Dermis blood vessel endothelial cell (primary cell): ENCODE results near the gene OSTF1. TPM values are rescaled to one million over a fixed set of nuclear protein-coding genes. Genes with fewer than 3 reads are reported as not detected.

Experiments
- DNase-seq: peaks from one replicate; pipeline ENCODE4 v3.0.0; 2010
- total RNA-seq: library from RNA; depleted of rRNA; stranded (reverse); fragments of >200 nt; gene quantifications from 2 replicates; pipeline ENCODE4 v1.2.3, GENCODE V29; 2014

OSTF1 gene
- total RNA-seq, 1 donor from 2014 or later: 115 TPM

DNA sequence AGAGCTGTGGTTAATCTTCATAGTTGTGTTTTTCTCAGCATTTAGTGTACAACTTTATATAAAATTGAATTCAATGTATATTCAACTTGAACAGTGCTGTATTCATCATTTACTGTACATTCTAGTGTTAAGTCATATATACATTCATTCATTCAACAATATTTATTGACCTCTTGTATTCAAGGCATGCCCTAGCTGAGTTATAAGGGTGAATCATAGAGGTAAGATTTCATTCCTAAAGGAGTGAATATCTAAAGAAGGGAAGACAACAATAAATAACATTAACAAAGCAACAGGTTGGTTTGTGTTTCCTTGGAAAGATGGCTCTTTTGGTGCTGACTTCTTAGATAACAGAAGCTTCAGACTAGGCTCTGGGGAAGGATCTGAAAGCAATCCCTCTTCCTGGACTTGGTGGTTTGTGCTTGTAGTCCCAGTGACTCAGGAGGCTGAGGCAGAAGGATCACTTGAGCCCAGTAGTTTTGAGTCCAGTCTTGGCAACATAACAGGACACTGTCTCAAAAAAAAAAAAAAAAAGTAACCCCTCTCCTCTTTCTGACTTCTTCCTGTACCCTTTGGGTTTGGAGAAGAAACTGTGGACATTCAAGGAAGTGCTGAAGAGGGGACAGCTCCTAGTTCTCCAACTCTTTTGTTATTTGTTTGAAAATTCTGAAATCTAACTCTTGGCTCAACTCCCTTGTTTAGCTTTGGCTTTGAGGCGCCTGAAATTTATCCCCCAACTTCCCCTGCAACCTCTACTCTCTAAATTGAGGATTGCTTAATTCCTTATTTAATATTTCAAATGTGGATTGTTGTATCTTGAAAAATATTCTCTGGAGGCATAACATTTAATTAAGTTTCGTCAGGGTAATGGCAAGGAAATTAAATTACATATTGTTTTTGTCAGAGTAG, 80.2 kb downstream of the OSTF1 start:
- peak; percentile 24 for DNase-seq

DNA sequence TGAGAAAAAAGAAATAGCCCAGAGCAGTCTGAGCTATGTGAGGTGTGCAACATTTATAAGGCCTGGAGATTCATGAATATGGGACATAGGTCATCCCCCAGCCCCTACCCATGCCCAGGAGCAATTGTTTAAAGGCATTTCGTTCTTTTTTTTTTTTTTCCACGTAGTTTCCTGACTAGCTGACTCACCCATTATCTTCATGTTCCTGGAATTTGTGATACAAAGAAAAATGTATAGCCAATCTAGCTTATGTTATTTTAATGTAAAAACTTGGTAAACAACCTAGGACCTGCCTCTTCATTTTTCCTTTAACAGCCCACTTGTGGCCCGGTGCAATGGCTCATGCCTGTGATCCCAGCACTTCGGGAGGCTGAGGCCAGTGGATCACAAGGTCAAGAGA, 81.3 kb downstream of the OSTF1 start:
- peak; percentile 97 for DNase-seq

GRCh38 chr9:75170898-75171360, 82.6 kb downstream of the OSTF1 start:
- no peak for DNase-seq

DNA sequence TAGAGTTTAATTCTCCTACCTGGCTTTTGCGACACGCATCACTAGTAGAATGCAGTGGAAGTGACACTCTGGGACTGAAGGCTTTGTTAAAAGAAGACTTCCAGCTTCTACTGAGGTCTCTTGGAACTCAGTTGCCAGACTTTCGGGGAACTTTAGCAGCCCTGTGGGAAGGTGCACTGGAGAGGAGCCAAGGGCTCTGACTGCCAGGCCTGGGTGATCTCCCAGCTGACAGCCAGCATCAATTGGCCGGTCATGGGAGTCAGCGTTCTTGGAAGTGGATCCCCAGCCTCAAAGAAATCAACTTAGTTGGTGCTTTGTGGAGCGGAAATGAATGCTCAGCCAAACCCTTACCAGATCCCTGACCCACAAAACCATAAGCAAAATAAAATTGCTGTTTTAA, 87.1 kb downstream of the OSTF1 start:
- DNase-seq: no peak

- no peak for DNase-seq
These were observed 87.7 kb downstream of the OSTF1 start for GRCh38 chr9:75176037-75176436.

- DNase-seq: peak; percentile 66
These were observed 93.4 kb downstream of the OSTF1 start for GRCh38 chr9:75181750-75182149.

- DNase-seq: no peak
These were observed 95.0 kb downstream of the OSTF1 start for GRCh38 chr9:75183306-75183705.

DNA sequence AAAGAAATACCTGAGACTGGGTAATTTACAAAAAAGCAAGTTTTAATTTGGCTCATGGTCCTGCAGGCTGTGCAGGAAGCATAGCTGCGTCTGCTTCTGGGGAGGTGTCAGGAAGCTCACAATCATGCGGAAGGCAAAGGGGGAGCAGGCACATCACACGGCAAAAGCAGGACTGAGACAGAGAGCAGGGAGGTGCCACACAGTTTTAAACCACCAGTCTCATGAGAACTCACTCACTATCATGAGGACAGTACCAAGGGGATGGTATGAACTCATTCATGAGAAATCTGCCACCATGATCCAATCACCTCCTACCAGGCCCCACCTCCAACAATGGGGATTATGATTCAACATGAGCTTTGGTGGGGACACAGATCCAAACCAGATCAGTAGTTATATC, 96.2 kb downstream of the OSTF1 start:
- DNase-seq: peak; percentile 36

- DNase-seq: peak; percentile 64
These were observed 97.4 kb downstream of the OSTF1 start for GRCh38 chr9:75185585-75186170.

- DNase-seq: peak; percentile 56
These were observed 98.6 kb downstream of the OSTF1 start for GRCh38 chr9:75186767-75187380.

DNA sequence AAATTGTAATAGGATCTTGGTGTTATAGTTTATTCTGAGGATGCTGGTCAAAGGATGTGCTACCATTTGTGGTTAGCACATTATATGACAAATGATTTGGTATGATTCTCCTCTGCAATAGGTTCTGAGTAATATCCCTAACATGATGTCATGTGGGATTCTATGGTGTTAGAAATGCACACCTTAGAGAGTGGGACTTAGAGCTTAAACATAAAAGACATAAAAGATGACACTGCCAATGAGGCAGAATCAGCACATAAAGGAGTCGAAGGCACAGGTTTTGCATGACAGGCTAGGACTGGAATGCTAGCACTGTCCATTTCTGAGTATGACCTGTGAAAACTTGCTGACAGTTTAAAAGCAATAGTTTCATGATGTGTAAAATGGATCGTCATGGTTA, 100.4 kb downstream of the OSTF1 start:
- DNase-seq: no peak

DNA sequence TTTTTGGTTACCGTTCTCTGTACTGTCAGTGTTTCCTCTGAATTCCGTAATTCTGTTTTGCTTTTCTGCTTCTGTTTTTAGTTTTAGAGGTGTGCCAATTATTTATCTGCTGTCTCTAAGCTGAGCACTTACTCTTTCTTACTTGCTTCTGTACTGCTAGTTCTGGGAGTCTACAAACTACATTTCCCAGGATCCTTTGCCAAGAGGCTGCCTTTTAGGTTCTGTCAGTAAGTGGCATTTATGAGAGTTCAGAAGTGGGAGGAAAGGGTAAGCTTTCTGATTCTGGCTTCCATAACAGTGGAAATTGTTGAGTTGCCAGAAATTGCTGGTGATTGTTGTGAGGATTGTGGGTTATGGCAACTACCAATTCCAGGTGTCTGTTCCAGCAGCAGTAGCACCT, 102.4 kb downstream of the OSTF1 start:
- no peak for DNase-seq

Other genes with a start within 250 kb of the OSTF1 start
- 0.42 and 1.2 TPM in 2 replicates for gene TRPM6, start 200.6 kb upstream of the OSTF1 start, total RNA-seq
- 4.1 and 4.7 TPM in 2 replicates for gene C9orf40, start 135.6 kb upstream of the OSTF1 start, total RNA-seq
- 22.0 and 35.6 TPM in 2 replicates for gene CARNMT1, start 60.2 kb upstream of the OSTF1 start, total RNA-seq
- 36.9 and 43.7 TPM in 2 replicates for gene NMRK1, start 359 bp upstream of the OSTF1 start, total RNA-seq